ENCODE data around the gene SYT14. TPM values are rescaled to one million over a fixed set of nuclear protein-coding genes. Genes with fewer than 3 reads are reported as not detected.

The SYT14 gene
- polyA plus RNA-seq, 5 donors = 0.13 to 0.81 (median 0.27) TPM

DNA sequence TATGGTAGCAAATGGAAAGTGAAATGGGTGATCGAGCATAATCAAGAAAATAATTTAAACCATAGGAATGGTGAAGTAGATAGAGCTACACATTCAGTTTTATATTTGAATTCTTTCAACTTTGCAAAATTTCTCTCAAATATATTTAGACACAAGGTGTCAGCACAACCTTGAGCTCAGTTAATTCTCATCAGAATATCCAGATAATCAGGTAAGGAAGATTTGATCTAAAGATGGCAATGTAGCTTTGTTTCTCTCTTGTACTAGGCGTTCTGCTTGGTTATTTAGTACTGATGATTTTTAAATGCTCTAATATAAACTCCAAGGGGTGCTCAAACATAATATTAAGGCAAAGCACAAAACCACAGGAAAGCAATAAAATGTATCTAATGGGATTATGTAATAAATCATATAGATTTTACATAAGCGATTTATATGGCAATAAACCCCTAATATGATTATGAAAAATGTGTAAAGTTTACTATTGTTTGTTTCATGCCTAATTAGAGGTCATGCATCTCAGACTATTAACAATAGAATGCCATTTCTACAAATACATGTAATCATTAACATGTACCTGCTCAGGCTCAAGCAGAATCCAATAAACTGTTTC is 262.2 kb downstream of the SYT14 start:
- DNase-seq = no peak

- DNase-seq = no peak
Observed at GRCh38 chr1:210201681-210202080, 263.7 kb downstream of the SYT14 start.

DNA sequence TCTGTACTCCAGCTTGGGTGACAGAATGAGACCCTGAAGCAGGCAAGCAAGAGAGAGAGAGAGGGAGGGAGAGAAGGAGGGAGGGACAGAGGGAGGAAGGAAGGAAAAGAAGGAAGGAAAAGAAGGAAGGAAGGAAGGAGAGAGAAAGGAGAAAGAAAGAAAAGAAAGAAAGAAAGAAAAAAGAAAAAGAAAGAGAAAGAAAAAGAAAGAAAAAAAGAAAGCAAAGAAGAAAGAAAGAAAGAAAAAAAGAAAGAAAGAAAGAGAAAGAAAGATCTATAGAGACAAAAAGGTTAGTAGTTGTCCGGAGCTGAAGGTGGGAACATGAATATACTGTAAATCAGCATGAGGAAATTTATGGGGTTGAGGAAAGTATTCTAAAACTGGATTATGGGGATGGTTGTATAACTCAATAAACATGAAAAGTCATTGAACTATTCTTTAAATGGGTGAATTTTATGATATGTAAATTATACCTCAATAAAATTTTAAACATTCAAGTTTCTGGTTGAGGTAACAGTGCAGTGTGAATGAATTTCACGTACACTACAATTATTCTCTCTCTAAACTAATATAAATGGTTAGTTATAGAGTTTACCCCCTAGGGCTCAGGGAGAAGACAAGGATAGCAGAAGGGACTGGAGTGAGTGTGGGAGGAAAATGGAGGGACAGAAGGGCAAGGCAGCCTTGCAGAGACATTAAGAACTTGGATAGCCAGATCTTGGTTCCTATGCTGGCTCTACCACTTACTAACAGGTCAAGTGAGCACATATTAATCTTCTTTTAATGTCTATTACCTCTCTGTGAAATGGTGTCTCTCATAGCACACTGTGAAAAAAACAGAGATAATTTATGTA is 269.8 kb downstream of the SYT14 start:
- DNase-seq = no peak

DNA sequence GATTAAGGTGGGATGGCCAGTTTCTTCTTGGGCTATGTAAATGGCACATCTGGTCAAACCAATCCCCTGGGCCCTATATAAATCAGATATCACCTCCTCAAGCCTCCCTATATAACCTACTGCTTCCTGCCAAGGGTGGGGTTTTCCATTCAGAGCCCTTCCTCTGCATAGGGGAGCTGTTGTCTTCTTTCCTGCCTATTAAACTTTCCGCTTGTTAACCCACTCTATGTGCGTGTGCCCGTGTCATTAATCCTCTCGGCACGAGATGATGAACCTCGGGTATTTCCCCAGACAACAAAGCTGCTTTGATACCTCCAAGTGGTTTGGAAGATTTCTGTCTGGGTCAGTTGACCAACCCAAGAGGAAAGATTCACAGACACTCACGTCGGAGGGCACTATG is 275.3 kb downstream of the SYT14 start:
- DNase-seq = no peak

DNA sequence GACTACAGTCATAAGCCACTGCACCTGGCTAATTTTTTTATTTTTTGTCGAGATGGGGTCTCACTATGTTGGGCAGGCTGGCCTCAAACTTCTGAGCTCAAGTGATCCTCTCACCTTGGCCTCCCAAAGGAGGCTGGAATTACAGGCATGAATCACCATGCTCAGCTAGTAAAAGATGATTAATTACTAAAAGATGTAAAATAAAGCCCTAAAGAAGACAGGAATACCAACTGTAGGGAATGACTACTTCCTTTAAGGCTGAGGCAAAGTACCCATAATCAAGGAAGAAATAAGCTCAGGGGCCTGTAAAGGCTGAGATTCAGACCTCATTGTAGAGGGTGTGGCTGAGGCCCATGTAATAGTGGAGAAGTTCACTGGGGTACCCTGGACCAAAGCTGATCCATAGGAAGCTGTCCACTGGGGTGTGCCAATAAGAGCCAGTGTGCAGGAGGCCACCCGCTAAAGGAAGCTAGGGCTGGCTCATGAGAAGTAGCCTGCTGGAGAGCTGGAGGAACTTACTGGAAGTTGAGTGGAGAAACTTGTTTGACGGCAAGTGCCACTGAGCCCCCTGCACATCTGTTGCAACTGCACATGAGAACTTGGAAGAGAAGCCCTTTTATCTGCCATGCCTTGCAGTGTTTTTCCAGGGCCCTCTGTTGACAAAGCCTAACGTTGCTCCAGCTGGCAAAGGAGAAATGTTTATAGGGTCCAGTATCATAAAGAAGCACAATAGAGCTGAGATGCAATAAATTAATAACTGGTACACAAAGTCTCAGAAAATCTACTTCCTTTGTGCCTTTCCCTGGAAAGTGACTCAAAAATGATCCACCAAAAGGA is 276.8 kb downstream of the SYT14 start:
- DNase-seq = no peak

DNA sequence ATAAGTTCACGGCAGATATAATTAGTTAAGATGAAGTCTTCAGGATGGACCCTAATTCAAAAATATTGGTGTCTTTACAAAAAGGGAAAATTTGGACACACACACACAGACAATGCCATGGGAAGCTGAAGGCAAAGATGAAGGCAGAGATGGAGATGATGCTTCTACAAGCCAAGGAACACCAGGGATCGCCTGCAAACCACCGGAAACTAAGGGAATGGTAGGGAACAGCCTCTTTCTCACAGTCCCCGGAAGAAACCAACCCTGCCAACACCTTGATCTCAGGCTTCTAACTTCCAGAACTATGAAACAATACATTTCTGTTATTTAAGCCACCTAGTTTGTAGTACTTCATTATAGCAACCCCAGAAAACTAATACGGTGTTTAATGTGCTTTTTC is 279.5 kb downstream of the SYT14 start:
- DNase-seq = no peak

DNA sequence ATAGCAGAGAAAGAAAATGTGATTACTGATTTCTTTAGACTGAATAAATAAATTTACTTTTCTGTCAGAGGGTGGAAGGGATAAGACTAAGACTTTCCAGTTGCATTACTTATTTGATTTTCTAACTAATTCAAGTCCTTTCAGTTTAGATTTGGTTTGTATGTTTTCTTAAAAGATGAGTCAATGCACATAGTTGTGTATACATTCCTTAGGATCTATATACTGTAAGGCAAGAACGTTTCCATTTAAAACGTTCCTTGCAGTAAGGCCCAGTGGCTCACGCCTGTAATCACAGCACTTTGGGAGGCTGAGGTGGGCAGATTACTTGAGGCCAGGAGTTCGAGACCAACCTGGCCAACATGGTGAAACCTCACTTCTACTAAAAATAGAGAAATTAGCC is 280.0 kb downstream of the SYT14 start:
- no peak for DNase-seq

Other genes starting within 250 kb of the SYT14 start
- gene HSD11B1, start 233.4 kb upstream of the SYT14 start, polyA plus RNA-seq (ENCODE audit: insufficient read depth in 1 of 5, insufficient read length in 5 of 5, low replicate concordance in 1 of 5) = 1 to 10 TPM; 4.6 to 9.0 (median 6.2) TPM
- gene TRAF3IP3, start 182.2 kb upstream of the SYT14 start, polyA plus RNA-seq (ENCODE audit: insufficient read depth in 1 of 5, insufficient read length in 5 of 5, low replicate concordance in 1 of 5) = 1 to 10 TPM; 2.3 to 3.5 (median 2.6) TPM
- gene C1orf74, start 153.7 kb upstream of the SYT14 start, polyA plus RNA-seq (ENCODE audit: insufficient read depth in 1 of 5, insufficient read length in 5 of 5, low replicate concordance in 1 of 5) = 1 to 10 TPM; 2.6 to 3.7 (median 3.2) TPM
- 10 to 100 TPM; 18.5 to 26.3 (median 20.5) TPM for gene IRF6, start 132.1 kb upstream of the SYT14 start, polyA plus RNA-seq (ENCODE audit: insufficient read depth in 1 of 5, insufficient read length in 5 of 5, low replicate concordance in 1 of 5)
- gene UTP25, start 110.2 kb upstream of the SYT14 start, polyA plus RNA-seq (ENCODE audit: insufficient read depth in 1 of 5, insufficient read length in 5 of 5, low replicate concordance in 1 of 5) = 10 to 100 TPM in 4 of 5 donors, 1 to 10 TPM in 1; 8.2 to 11.7 (median 10.9) TPM

Data from right lung (tissue), 5 donors.